ENCODE data around the gene PARD3.

Gene PARD3

GRCh38 chr10:34111179-34111578, 703.9 kb downstream of the PARD3 start:
- Histone ChIP-seq H3K9me3 (ENCODE audit: control insufficient read depth in 2 of 2, low read length in 2 of 2) (no peaks in the 10 kb centered on the region), H3K27me3 (ENCODE audit: control insufficient read depth in 1 of 2, insufficient read depth in 2 of 2, low read length in 2 of 2) (no peaks in the 10 kb centered on the region), H3K4me3 (ENCODE audit: low read length in 2 of 2) (no peak overlapping the region), H3K36me3 (ENCODE audit: control insufficient read depth in 2 of 2, insufficient read depth in 2 of 2, low read length in 2 of 2) (peaks cover 12 to 14% of the 10 kb centered on the region in 2 donors), H3K9ac (ENCODE audit: low read length in 2 of 2) (no peak overlapping the region), H3K27ac (ENCODE audit: low read length) (no peak overlapping the region), H3K4me1 (ENCODE audit: control insufficient read depth, insufficient read depth, low read length) (no peaks in the 10 kb centered on the region)

- Histone ChIP-seq H3K27ac (ENCODE audit: low read length) (no peak overlapping the region), H3K9me3 (ENCODE audit: control insufficient read depth in 2 of 2, low read length in 2 of 2) (no peaks in the 10 kb centered on the region), H3K4me3 (ENCODE audit: low read length in 2 of 2) (no peak overlapping the region), H3K36me3 (ENCODE audit: control insufficient read depth in 2 of 2, insufficient read depth in 2 of 2, low read length in 2 of 2) (peaks cover 12 to 14% of the 10 kb centered on the region in 2 donors), H3K27me3 (ENCODE audit: control insufficient read depth in 1 of 2, insufficient read depth in 2 of 2, low read length in 2 of 2) (no peaks in the 10 kb centered on the region), H3K9ac (ENCODE audit: low read length in 2 of 2) (no peak overlapping the region), H3K4me1 (ENCODE audit: control insufficient read depth, insufficient read depth, low read length) (no peaks in the 10 kb centered on the region)
Measured at GRCh38 chr10:34109952-34110702, 705.0 kb downstream of the PARD3 start.

- H3K36me3 ChIP-seq (ENCODE audit: control insufficient read depth in 2 of 2, insufficient read depth in 2 of 2, low read length in 2 of 2) = peaks cover 12 to 14% of the 10 kb centered on the region in 2 donors
- no peaks in the 10 kb centered on the region for H3K9me3 ChIP-seq (ENCODE audit: control insufficient read depth in 2 of 2, low read length in 2 of 2)
- no peak overlapping the region for H3K27ac ChIP-seq (ENCODE audit: low read length)
- H3K9ac ChIP-seq (ENCODE audit: low read length in 2 of 2) = no peak overlapping the region
- no peak overlapping the region for H3K4me3 ChIP-seq (ENCODE audit: low read length in 2 of 2)
- H3K27me3 ChIP-seq (ENCODE audit: control insufficient read depth in 1 of 2, insufficient read depth in 2 of 2, low read length in 2 of 2) = no peaks in the 10 kb centered on the region
- H3K4me1 ChIP-seq (ENCODE audit: control insufficient read depth, insufficient read depth, low read length) = no peaks in the 10 kb centered on the region
Measured at GRCh38 chr10:34109495-34109894, 705.6 kb downstream of the PARD3 start.

- Histone ChIP-seq H3K9ac (ENCODE audit: low read length in 2 of 2) (no peak overlapping the region), H3K4me1 (ENCODE audit: control insufficient read depth, insufficient read depth, low read length) (peaks cover 7% of the 10 kb centered on the region), H3K4me3 (ENCODE audit: low read length in 2 of 2) (no peak overlapping the region), H3K27me3 (ENCODE audit: control insufficient read depth in 1 of 2, insufficient read depth in 2 of 2, low read length in 2 of 2) (no peaks in the 10 kb centered on the region), H3K9me3 (ENCODE audit: control insufficient read depth in 2 of 2, low read length in 2 of 2) (no peaks in the 10 kb centered on the region), H3K27ac (ENCODE audit: low read length) (no peak overlapping the region), H3K36me3 (ENCODE audit: control insufficient read depth in 2 of 2, insufficient read depth in 2 of 2, low read length in 2 of 2) (peaks cover 12 to 14% of the 10 kb centered on the region in 2 donors)
Measured at GRCh38 chr10:34107626-34108516, 707.2 kb downstream of the PARD3 start.

- no peak overlapping the region for H3K9ac ChIP-seq (ENCODE audit: low read length in 2 of 2)
- no peak overlapping the region for H3K4me3 ChIP-seq (ENCODE audit: low read length in 2 of 2)
- H3K27me3 ChIP-seq (ENCODE audit: control insufficient read depth in 1 of 2, insufficient read depth in 2 of 2, low read length in 2 of 2) = no peaks in the 10 kb centered on the region
- H3K36me3 ChIP-seq (ENCODE audit: control insufficient read depth in 2 of 2, insufficient read depth in 2 of 2, low read length in 2 of 2) = peaks cover 11 to 14% of the 10 kb centered on the region in 2 donors
- peaks cover 20% of the 10 kb centered on the region for H3K4me1 ChIP-seq (ENCODE audit: control insufficient read depth, insufficient read depth, low read length)
- no peak overlapping the region for H3K27ac ChIP-seq (ENCODE audit: low read length)
- no peaks in the 10 kb centered on the region for H3K9me3 ChIP-seq (ENCODE audit: control insufficient read depth in 2 of 2, low read length in 2 of 2)
Measured at GRCh38 chr10:34106356-34106885, 708.7 kb downstream of the PARD3 start.

- Histone ChIP-seq H3K4me1 (ENCODE audit: control insufficient read depth, insufficient read depth, low read length) (peaks cover 27% of the 10 kb centered on the region), H3K27ac (ENCODE audit: low read length) (no peak overlapping the region), H3K9ac (ENCODE audit: low read length in 2 of 2) (no peak overlapping the region), H3K9me3 (ENCODE audit: control insufficient read depth in 2 of 2, low read length in 2 of 2) (no peaks in the 10 kb centered on the region), H3K36me3 (ENCODE audit: control insufficient read depth in 2 of 2, insufficient read depth in 2 of 2, low read length in 2 of 2) (peaks cover 0 to 3% of the 10 kb centered on the region in 2 donors), H3K4me3 (ENCODE audit: low read length in 2 of 2) (no peak overlapping the region), H3K27me3 (ENCODE audit: control insufficient read depth in 1 of 2, insufficient read depth in 2 of 2, low read length in 2 of 2) (no peaks in the 10 kb centered on the region)
Measured at GRCh38 chr10:34104829-34105572, 710.1 kb downstream of the PARD3 start.

- Histone ChIP-seq H3K27me3 (ENCODE audit: control insufficient read depth in 1 of 2, insufficient read depth in 2 of 2, low read length in 2 of 2) (no peaks in the 10 kb centered on the region), H3K27ac (ENCODE audit: low read length) (peak overlapping the region; percentile 73), H3K4me3 (ENCODE audit: low read length in 2 of 2) (peak overlapping the region; percentile 1 to 52), H3K4me1 (ENCODE audit: control insufficient read depth, insufficient read depth, low read length) (peaks cover 27% of the 10 kb centered on the region), H3K36me3 (ENCODE audit: control insufficient read depth in 2 of 2, insufficient read depth in 2 of 2, low read length in 2 of 2) (no peaks in the 10 kb centered on the region), H3K9ac (ENCODE audit: low read length in 2 of 2) (peak overlapping the region in 1 of 2 donors; percentile 46), H3K9me3 (ENCODE audit: control insufficient read depth in 2 of 2, low read length in 2 of 2) (peaks cover 4 to 5% of the 10 kb centered on the region in 2 donors)
Measured at GRCh38 chr10:34102893-34103506, 712.1 kb downstream of the PARD3 start.

GRCh38 chr10:34102237-34102673, 712.8 kb downstream of the PARD3 start:
- Histone ChIP-seq H3K27me3 (ENCODE audit: control insufficient read depth in 1 of 2, insufficient read depth in 2 of 2, low read length in 2 of 2) (no peaks in the 10 kb centered on the region), H3K36me3 (ENCODE audit: control insufficient read depth in 2 of 2, insufficient read depth in 2 of 2, low read length in 2 of 2) (no peaks in the 10 kb centered on the region), H3K27ac (ENCODE audit: low read length) (peak overlapping the region; percentile 73), H3K4me1 (ENCODE audit: control insufficient read depth, insufficient read depth, low read length) (peaks cover 27% of the 10 kb centered on the region), H3K4me3 (ENCODE audit: low read length in 2 of 2) (peak overlapping the region; percentile 1 to 52), H3K9ac (ENCODE audit: low read length in 2 of 2) (peak overlapping the region; percentile 11 to 36), H3K9me3 (ENCODE audit: control insufficient read depth in 2 of 2, low read length in 2 of 2) (peaks cover 4 to 5% of the 10 kb centered on the region in 2 donors)

- Histone ChIP-seq H3K27me3 (ENCODE audit: control insufficient read depth in 1 of 2, insufficient read depth in 2 of 2, low read length in 2 of 2) (no peaks in the 10 kb centered on the region), H3K9ac (ENCODE audit: low read length in 2 of 2) (no peak overlapping the region), H3K36me3 (ENCODE audit: control insufficient read depth in 2 of 2, insufficient read depth in 2 of 2, low read length in 2 of 2) (no peaks in the 10 kb centered on the region), H3K4me1 (ENCODE audit: control insufficient read depth, insufficient read depth, low read length) (peaks cover 27% of the 10 kb centered on the region), H3K4me3 (ENCODE audit: low read length in 2 of 2) (no peak overlapping the region), H3K9me3 (ENCODE audit: control insufficient read depth in 2 of 2, low read length in 2 of 2) (peaks cover 4 to 5% of the 10 kb centered on the region in 2 donors), H3K27ac (ENCODE audit: low read length) (peak overlapping the region; percentile 73)
Measured at GRCh38 chr10:34101001-34101400, 714.1 kb downstream of the PARD3 start.

Data from stomach smooth muscle (tissue), 2 donors.